Upper lobe of left lung (tissue), 4 donors: ENCODE data around the gene PPP1R12B.

ENCODE experiments used
- EP300 ChIP-seq, 4 donors: sonication (generic); formaldehyde crosslinking; IDR thresholded peaks; one replicate each; pipeline ENCODE4 v1.5.1; 2017; ENCODE audit warnings: antibody characterized with exemption in 4 of 4, control low read depth in 2 of 4
- POLR2A ChIP-seq, 4 donors: fragments of 450-650 bp; IDR thresholded peaks; one replicate each; pipeline ENCODE4 v1.5.1; 2016 to 2017; ENCODE audit warnings: antibody characterized with exemption in 4 of 4, mild to moderate bottlenecking in 2 of 4

DNA sequence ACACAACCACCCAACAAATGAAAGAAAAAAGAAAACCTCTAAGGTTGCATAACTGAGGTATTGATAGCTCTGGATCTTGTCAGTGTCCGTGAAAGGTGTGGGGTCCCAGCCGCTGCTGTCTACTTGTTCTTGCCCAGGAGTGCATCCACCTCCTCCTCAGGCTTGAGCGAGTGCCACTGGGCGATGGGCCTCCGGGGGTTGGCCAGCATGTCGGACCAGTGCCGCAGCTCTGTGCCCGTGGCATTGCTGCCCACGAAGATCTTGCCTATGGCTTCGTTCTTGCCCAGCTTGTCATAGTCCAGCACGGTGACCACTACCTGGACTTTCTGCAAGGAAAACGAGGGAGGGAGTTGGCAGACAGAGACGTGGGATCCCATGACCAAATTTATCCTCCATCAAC lies 248.1 kb downstream of the PPP1R12B start:
- TF ChIP-seq EP300 (IDR thresholded peaks at IDR 0.05): no peak
- TF ChIP-seq POLR2A (IDR thresholded peaks at IDR 0.05): no peak
